ENCODE results near the gene PCDHA4.
"Not testable (repeated sequence)": the region's sequence is repeated elsewhere in the genome, so short reads cannot be mapped to it uniquely, and the experiment has no call there.

The PCDHA4 gene

DNA sequence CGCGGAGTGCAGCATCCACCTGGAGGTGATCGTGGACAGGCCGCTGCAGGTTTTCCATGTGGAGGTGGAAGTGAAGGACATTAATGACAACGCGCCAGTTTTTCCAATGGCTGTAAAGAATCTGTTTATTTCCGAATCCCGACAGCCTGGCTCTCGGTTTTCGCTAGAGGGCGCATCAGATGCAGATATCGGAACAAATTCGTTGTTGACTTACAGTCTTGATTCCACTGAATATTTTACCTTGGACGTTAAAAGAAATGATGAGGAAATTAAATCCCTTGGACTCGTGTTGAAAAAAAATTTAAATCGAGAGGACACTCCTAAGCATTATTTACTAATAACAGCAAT, 5.4 kb upstream of the PCDHA4 start:
- H3K4me1 Mint-ChIP-seq: no peaks in the 10 kb centered on the region

DNA sequence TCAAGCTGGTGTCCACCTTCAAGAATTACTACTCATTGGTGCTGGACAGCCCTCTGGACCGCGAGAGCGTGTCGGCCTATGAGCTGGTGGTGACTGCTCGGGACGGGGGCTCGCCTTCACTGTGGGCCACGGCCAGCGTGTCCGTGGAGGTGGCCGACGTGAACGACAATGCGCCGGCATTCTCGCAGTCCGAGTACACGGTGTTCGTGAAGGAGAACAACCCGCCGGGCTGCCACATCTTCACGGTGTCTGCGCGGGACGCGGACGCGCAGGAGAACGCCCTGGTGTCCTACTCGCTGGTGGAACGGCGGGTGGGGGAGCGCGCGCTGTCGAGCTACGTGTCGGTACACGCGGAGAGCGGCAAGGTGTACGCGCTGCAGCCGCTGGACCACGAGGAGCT, 4.5 kb upstream of the PCDHA4 start:
- H3K9me3 Mint-ChIP-seq: peaks cover 13 to 14% of the 10 kb centered on the region in 2 donors
- not testable (repeated sequence) for DNase-seq, H3K27ac Mint-ChIP-seq, H3K4me1 Mint-ChIP-seq, H3K27me3 Mint-ChIP-seq, ATAC-seq, H3K4me3 Mint-ChIP-seq

More for the DNA sequence above, 5.4 kb upstream of the PCDHA4 start:
- no peak for ATAC-seq
- Mint-ChIP-seq H3K27me3 (peaks cover 9% of the 10 kb centered on the region), H3K9me3 (peaks cover 13 to 14% of the 10 kb centered on the region in 2 donors), H3K4me3 (no peak overlapping the region), H3K27ac (no peak overlapping the region)
- DNase-seq: no peak

DNA sequence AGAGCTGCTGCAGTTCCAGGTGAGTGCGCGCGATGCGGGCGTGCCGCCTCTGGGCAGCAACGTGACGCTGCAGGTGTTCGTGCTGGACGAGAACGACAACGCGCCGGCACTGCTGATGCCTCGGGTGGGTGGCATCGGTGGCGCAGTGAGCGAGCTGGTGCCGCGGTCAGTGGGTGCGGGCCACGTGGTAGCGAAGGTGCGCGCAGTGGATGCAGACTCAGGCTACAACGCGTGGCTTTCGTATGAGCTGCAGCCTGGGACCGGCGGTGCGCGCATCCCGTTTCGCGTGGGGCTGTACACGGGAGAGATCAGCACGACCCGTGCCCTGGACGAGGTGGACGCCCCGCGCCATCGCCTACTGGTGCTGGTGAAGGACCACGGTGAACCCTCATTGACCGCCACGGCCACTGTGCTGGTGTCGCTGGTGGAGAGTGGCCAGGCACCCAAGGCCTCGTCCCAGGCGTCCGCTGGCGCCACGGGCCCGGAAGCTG, 4.0 kb upstream of the PCDHA4 start:
- Mint-ChIP-seq H3K4me1 (no peaks in the 10 kb centered on the region), H3K27ac (no peak overlapping the region), H3K27me3 (peaks cover 9% of the 10 kb centered on the region), H3K4me3 (no peak overlapping the region), H3K9me3 (peaks cover 13 to 14% of the 10 kb centered on the region in 2 donors)
- DNase-seq (no peak), ATAC-seq (no peak)

GRCh38 chr5:140808241-140808888, 1.5 kb downstream of the PCDHA4 start:
- ATAC-seq, H3K27me3 Mint-ChIP-seq, H3K4me3 Mint-ChIP-seq, DNase-seq, H3K27ac Mint-ChIP-seq, H3K4me1 Mint-ChIP-seq: not testable (repeated sequence)
- peaks cover 14 to 48% of the 10 kb centered on the region in 2 donors for H3K9me3 Mint-ChIP-seq

DNA sequence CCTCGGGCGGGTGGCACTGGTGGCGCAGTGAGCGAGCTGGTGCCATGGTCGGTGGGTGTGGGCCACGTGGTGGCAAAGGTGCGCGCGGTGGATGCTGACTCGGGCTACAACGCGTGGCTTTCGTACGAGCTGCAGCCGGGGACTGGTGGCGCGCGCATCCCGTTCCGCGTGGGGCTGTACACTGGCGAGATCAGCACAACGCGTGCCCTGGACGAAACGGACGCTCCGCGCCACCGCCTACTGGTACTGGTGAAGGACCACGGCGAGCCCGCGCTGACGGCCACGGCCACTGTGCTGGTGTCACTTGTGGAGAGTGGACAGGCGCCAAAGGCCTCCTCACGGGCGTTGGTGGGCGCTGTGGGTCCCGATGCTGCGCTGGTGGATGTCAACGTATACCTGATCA, 2.0 kb downstream of the PCDHA4 start:
- Mint-ChIP-seq H3K4me1 (no peaks in the 10 kb centered on the region), H3K4me3 (no peak overlapping the region), H3K9me3 (peaks cover 15 to 45% of the 10 kb centered on the region in 2 donors), H3K27me3 (peaks cover 9% of the 10 kb centered on the region), H3K27ac (no peak overlapping the region)
- ATAC-seq (no peak), DNase-seq (no peak)

- H3K4me1 Mint-ChIP-seq: no peaks in the 10 kb centered on the region
- no peak for DNase-seq
- no peak for ATAC-seq
- no peak within 1 kb of the TSS for H3K4me3 Mint-ChIP-seq
- H3K27ac Mint-ChIP-seq: no peak within 1 kb of the TSS
- H3K9me3 Mint-ChIP-seq: peaks cover 0 to 7% of the 10 kb centered on the region in 2 donors
- peaks cover 6% of the 10 kb centered on the region for H3K27me3 Mint-ChIP-seq
Observed at GRCh38 chr5:140821375-140822280, 14.8 kb downstream of the PCDHA4 start, which contains the start of gene PCDHA5. Gene PCDHA5 (plus strand): TSS chr5:140821613.

DNA sequence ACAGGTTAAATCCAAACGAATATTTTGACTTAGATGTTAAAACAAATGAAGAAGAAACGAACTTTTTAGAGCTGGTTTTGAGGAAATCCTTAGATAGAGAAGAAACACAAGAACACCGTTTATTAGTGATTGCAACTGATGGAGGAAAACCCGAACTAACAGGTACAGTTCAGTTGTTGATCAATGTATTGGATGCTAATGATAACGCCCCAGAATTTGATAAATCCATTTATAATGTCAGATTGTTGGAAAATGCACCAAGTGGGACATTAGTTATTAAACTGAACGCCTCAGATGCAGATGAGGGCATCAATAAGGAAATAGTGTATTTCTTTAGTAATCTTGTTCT, 15.4 kb downstream of the PCDHA4 start:
- H3K9me3 Mint-ChIP-seq: peaks cover 0 to 10% of the 10 kb centered on the region in 2 donors
- DNase-seq (no peak), ATAC-seq (no peak)
- H3K4me3 Mint-ChIP-seq: no peak overlapping the region
- H3K4me1 Mint-ChIP-seq: no peaks in the 10 kb centered on the region
- peaks cover 7% of the 10 kb centered on the region for H3K27me3 Mint-ChIP-seq
- H3K27ac Mint-ChIP-seq: no peak overlapping the region

- H3K4me1 Mint-ChIP-seq, H3K9me3 Mint-ChIP-seq, ATAC-seq, DNase-seq, H3K4me3 Mint-ChIP-seq, H3K27ac Mint-ChIP-seq: not testable (repeated sequence)
- H3K27me3 Mint-ChIP-seq: peaks cover 12% of the 10 kb centered on the region
Observed at GRCh38 chr5:140822969-140823368, 16.1 kb downstream of the PCDHA4 start.

DNA sequence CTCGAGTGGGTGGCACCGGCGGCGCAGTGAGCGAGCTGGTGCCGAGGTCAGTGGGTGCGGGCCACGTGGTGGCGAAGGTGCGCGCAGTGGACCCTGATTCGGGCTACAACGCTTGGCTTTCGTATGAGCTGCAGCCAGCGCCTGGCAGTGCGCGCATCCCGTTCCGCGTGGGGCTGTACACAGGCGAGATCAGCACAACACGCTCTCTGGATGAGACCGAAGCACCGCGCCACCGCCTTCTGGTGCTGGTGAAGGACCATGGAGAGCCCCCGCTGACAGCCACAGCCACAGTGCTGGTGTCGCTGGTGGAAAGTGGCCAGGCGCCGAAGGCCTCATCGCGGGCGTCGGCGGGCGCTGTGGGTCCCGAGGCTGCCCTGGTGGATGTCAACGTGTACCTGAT, 16.6 kb downstream of the PCDHA4 start:
- ATAC-seq (no peak), DNase-seq (no peak)
- H3K4me3 Mint-ChIP-seq: no peak overlapping the region
- no peaks in the 10 kb centered on the region for H3K4me1 Mint-ChIP-seq
- peaks cover 18% of the 10 kb centered on the region for H3K27me3 Mint-ChIP-seq
- peaks cover 8 to 10% of the 10 kb centered on the region in 2 donors for H3K9me3 Mint-ChIP-seq
- no peak overlapping the region for H3K27ac Mint-ChIP-seq

DNA sequence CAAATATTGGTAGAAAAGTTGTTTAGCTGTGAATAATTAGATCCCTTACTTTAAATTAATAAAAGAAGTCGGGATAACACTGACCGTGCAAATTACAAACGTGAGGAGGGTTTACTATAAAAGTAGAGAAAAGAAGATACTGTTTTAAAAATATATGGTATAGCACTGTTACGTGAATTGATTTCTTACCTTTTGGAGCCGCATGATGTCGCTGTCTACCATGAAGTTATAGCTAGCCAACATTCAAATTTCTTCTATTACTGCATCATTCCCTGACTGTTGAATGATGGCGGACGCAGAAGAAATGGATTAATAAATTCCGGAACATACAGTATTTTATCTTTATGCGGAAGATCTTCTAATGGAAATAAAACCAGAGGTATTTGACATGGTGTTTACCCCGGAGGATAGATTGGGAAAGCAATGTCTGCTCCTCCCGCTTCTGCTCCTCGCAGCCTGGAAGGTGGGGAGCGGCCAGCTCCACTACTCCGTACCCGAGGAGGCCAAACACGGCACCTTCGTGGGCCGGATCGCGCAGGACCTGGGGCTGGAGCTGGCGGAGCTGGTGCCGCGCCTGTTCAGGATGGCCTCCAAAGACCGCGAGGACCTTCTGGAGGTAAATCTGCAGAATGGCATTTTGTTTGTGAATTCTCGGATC, 21.0 kb downstream of the PCDHA4 start, which contains the start of gene PCDHA6:
PCDHA6 (plus strand) TSS at position 257 of the 658 bp plus-strand sequence; CDS start at position 389, 132 bp downstream.
- Mint-ChIP-seq H3K27me3 (peaks cover 29% of the 10 kb centered on the region), H3K9me3 (peaks cover 10 to 25% of the 10 kb centered on the region in 2 donors)

DNA sequence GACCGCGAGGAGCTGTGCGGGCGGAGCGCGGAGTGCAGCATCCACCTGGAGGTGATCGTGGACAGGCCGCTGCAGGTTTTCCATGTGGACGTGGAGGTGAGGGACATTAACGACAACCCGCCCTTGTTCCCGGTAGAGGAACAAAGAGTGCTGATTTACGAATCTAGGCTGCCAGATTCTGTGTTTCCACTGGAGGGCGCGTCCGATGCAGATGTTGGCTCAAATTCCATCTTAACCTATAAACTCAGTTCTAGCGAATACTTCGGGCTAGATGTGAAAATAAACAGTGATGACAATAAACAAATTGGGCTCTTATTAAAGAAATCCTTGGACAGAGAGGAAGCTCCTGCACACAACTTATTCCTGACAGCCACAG, 21.5 kb downstream of the PCDHA4 start:
- peaks cover 13 to 29% of the 10 kb centered on the region in 2 donors for H3K9me3 Mint-ChIP-seq
- ATAC-seq (no peak), DNase-seq (no peak)
- H3K4me3 Mint-ChIP-seq: no peak overlapping the region
- peaks cover 33% of the 10 kb centered on the region for H3K27me3 Mint-ChIP-seq
- H3K27ac Mint-ChIP-seq: peak overlapping the region in 1 of 2 donors; percentile 54
- H3K4me1 Mint-ChIP-seq: no peaks in the 10 kb centered on the region

More for the DNA sequence above, 21.0 kb downstream of the PCDHA4 start, which contains the start of gene PCDHA6:
- Mint-ChIP-seq H3K4me3 (no peak within 1 kb of the TSS), H3K4me1 (no peaks in the 10 kb centered on the region), H3K27ac (peak within 1 kb of the TSS in 1 of 2 donors; percentile 54)
- ATAC-seq (no peak), DNase-seq (no peak)

GRCh38 chr5:140829511-140830501, 22.9 kb downstream of the PCDHA4 start:
- not testable (repeated sequence) for DNase-seq
- Mint-ChIP-seq H3K27me3 (peaks cover 43% of the 10 kb centered on the region), H3K9me3 (peaks cover 13 to 36% of the 10 kb centered on the region in 2 donors)

GRCh38 chr5:140833993-140834392, 27.1 kb downstream of the PCDHA4 start, which contains the start of gene PCDHA7:
Gene PCDHA7 (plus strand): TSS chr5:140834269. CDS start chr5:140834384, 115 bp downstream.
- Mint-ChIP-seq H3K27me3 (peaks cover 28% of the 10 kb centered on the region), H3K9me3 (peaks cover 9 to 34% of the 10 kb centered on the region in 2 donors), H3K27ac (no peak within 1 kb of the TSS), H3K4me3 (no peak within 1 kb of the TSS), H3K4me1 (no peaks in the 10 kb centered on the region)
- DNase-seq: no peak
- ATAC-seq: no peak

More at GRCh38 chr5:140829511-140830501, 22.9 kb downstream of the PCDHA4 start:
- H3K4me1 Mint-ChIP-seq, H3K27ac Mint-ChIP-seq, ATAC-seq, H3K4me3 Mint-ChIP-seq: not testable (repeated sequence)

- H3K4me1 Mint-ChIP-seq, H3K4me3 Mint-ChIP-seq, H3K27ac Mint-ChIP-seq, ATAC-seq, DNase-seq: not testable (repeated sequence)
- Mint-ChIP-seq H3K9me3 (peaks cover 9 to 28% of the 10 kb centered on the region in 2 donors), H3K27me3 (peaks cover 27% of the 10 kb centered on the region)
Observed at GRCh38 chr5:140834439-140835008, 27.7 kb downstream of the PCDHA4 start.

Data from stimulated activated naive CD8-positive, alpha-beta T cell treated with anti-CD3 and anti-CD28 coated beads, Interleukin-15, amount 100 ng/mL, for 72 hours (primary cell).